Measurements from ENCODE around the gene KLRC4.
"Not testable (repeated sequence)": the region's sequence is repeated elsewhere in the genome, so short reads cannot be mapped to it uniquely, and the experiment has no call there.

The KLRC4 gene

GRCh38 chr12:10409392-10409791 lies at the start of gene KLRC4:
TSS of gene KLRC4 (minus strand) at chr12:10409757. CDS start at chr12:10409575, 182 bp downstream.
- DNase-seq = no peak

GRCh38 chr12:10457760-10458159 lies 48.2 kb upstream of the KLRC4 start:
- no peak for DNase-seq

- DNase-seq = no peak
Observed at GRCh38 chr12:10456856-10457255, 47.3 kb upstream of the KLRC4 start.

- no peak for DNase-seq
Observed at GRCh38 chr12:10455766-10456165, 46.2 kb upstream of the KLRC4 start.

- DNase-seq = no peak
Observed at GRCh38 chr12:10454531-10454930, 45.0 kb upstream of the KLRC4 start.

GRCh38 chr12:10453156-10453555 lies 43.6 kb upstream of the KLRC4 start, which contains the start of gene KLRC1:
TSS of gene KLRC1 (minus strand) at chr12:10453377. CDS start at chr12:10451156, 2,221 bp downstream.
- DNase-seq = no peak

- no peak for DNase-seq
Observed at GRCh38 chr12:10448236-10448635, 38.7 kb upstream of the KLRC4 start.

GRCh38 chr12:10446052-10446451 lies 36.5 kb upstream of the KLRC4 start:
- DNase-seq = not testable (repeated sequence)

GRCh38 chr12:10441144-10441543 lies 31.6 kb upstream of the KLRC4 start:
- DNase-seq = peak in 4 of 56 donors; percentile 1 to 4 (median 4)

GRCh38 chr12:10439608-10440274 lies 30.2 kb upstream of the KLRC4 start:
- not testable (repeated sequence) for DNase-seq

GRCh38 chr12:10437601-10438000 lies 28.0 kb upstream of the KLRC4 start:
- not testable (repeated sequence) for DNase-seq

GRCh38 chr12:10435816-10436215 lies 26.3 kb upstream of the KLRC4 start, which contains the start of gene KLRC2:
TSS of gene KLRC2 (minus strand) at chr12:10436010. CDS start at chr12:10435986, 24 bp downstream.
- peak in 7 of 56 donors; percentile 0 to 30 (median 10) for DNase-seq

GRCh38 chr12:10430623-10431022 lies 21.1 kb upstream of the KLRC4 start:
- not testable (repeated sequence) for DNase-seq

- DNase-seq = peak in 9 of 56 donors; percentile 1 to 27 (median 9)
Observed at GRCh38 chr12:10425938-10426337, 16.4 kb upstream of the KLRC4 start.

GRCh38 chr12:10424260-10424899 lies 14.8 kb upstream of the KLRC4 start:
- DNase-seq = not testable (repeated sequence)

- not testable (repeated sequence) for DNase-seq
Observed at GRCh38 chr12:10422159-10422558, 12.6 kb upstream of the KLRC4 start.

- DNase-seq = not testable (repeated sequence)
Observed at GRCh38 chr12:10420334-10420733, 10.8 kb upstream of the KLRC4 start, which contains the start of gene KLRC3. TSS of gene KLRC3 (minus strand) at chr12:10420595. CDS start at chr12:10420550, 45 bp downstream.

- DNase-seq = no peak
Observed at GRCh38 chr12:10408842-10409241, 715 bp downstream of the KLRC4 start.

GRCh38 chr12:10406725-10407124 lies 2.8 kb downstream of the KLRC4 start:
- no peak for DNase-seq

GRCh38 chr12:10405294-10405693 lies 4.3 kb downstream of the KLRC4 start:
- DNase-seq = no peak

- DNase-seq = no peak
Observed at GRCh38 chr12:10404798-10405197, 4.8 kb downstream of the KLRC4 start.

GRCh38 chr12:10400829-10401228 lies 8.7 kb downstream of the KLRC4 start:
- DNase-seq = no peak

- no peak for DNase-seq
Observed at GRCh38 chr12:10398168-10398567, 11.4 kb downstream of the KLRC4 start.
